Lung (tissue), 12 donors: ENCODE results near the gene TMEM30A. TPM values are rescaled to one million over a fixed set of nuclear protein-coding genes. Genes with fewer than 3 reads are reported as not detected.
A peak's percentile ranks its signal among the peaks of the same experiment; 100 is the strongest.

Experiments
- ATAC-seq: fragments of 200-7000 bp; cut with Tn5 transposase; one replicate; pipeline ENCODE4 v1.9.1; 2020; ENCODE audit warnings: moderate number of reproducible peaks; ENCODE audit not compliant: insufficient read depth, low FRiP score
- DNase-seq, 3 donors: peaks; one replicate each; pipeline ENCODE4 v3.0.0-alpha.2; 2013 to 2017
- H3K27ac ChIP-seq, 2 donors: one replicate each; pipeline ENCODE4 v1.5.1; 2013; ENCODE audit warnings: mild to moderate bottlenecking in 2 of 2, moderate library complexity in 2 of 2, control low read depth in 1 of 2, inconsistent platforms in 1 of 2, low read depth in 1 of 2, low read length in 1 of 2
- H3K27me3 ChIP-seq, 3 donors: one replicate each; pipeline ENCODE4 v1.5.1; 2013; ENCODE audit warnings: low read length in 2 of 3; ENCODE audit not compliant: control insufficient read depth in 3 of 3, insufficient read depth in 3 of 3
- H3K36me3 ChIP-seq, 4 donors: one replicate each; pipeline ENCODE4 v1.5.1; 2013; ENCODE audit warnings: low read length in 4 of 4, mild to moderate bottlenecking in 1 of 4, moderate library complexity in 1 of 4; ENCODE audit not compliant: control insufficient read depth in 4 of 4, insufficient read depth in 4 of 4
- H3K4me1 ChIP-seq, 5 donors: one replicate each; pipeline ENCODE4 v1.5.1; 2013; ENCODE audit warnings: low read length in 5 of 5, mild to moderate bottlenecking in 2 of 5, moderate library complexity in 1 of 5; ENCODE audit not compliant: control insufficient read depth in 5 of 5, insufficient read depth in 5 of 5
- H3K4me3 ChIP-seq: one replicate; pipeline ENCODE4 v1.5.1; 2013; ENCODE audit warnings: mild to moderate bottlenecking, control low read depth, moderate library complexity
- H3K9ac ChIP-seq, 2 donors: one replicate each; pipeline ENCODE4 v1.5.1; 2013; ENCODE audit warnings: low read length in 2 of 2, control low read depth in 1 of 2; ENCODE audit not compliant: insufficient read depth in 1 of 2
- H3K9me3 ChIP-seq, 4 donors: one replicate each; pipeline ENCODE4 v1.5.1; 2013; ENCODE audit warnings: low read length in 3 of 4, mild to moderate bottlenecking in 1 of 4, moderate library complexity in 1 of 4; ENCODE audit not compliant: control insufficient read depth in 4 of 4, insufficient read depth in 3 of 4
- CTCF ChIP-seq: IDR thresholded peaks from 2 replicates; pipeline ENCODE4 v1.5.1; 2012; ENCODE audit warnings: mild to moderate bottlenecking; ENCODE audit errors: control extremely low read depth, extremely low read depth
- WGBS, 2 donors: extraction: QIAGEN DNeasy Blood & Tissue Kit; methylation state at CpG; one replicate each; pipeline ENCODE4 v1.1.7; 2013; 5-methylcytosine and 5-hydroxymethylcytosine counted together
- polyA plus RNA-seq, 2 donors: library from polyadenylated mRNA; stranded (reverse); fragments of 200-250 nt; gene quantifications; one replicate each; pipeline ENCODE4 v1.2.1, GENCODE V29; 2013
- total RNA-seq, 2 donors: library from RNA; depleted of rRNA in 1 of 2; stranded (reverse); fragments of >200 nt in 1 of 2; gene quantifications; one replicate each; pipeline ENCODE4 v1.2.1, GENCODE V29; 2014 to 2021
- donor health status: control.
- donor health status: control.
- donor health status: Bipolar disorder and iron deficiency.
- donor health status: healthy.
- donor health status: DM: yes; HTN: yes; CAD: no.

TMEM30A gene
- total and polyA plus RNA-seq, 4 donors: 46.4 to 164 (median 99.4) TPM

GRCh38 chr6:75318900-75319299, 34.3 kb upstream of the TMEM30A start:
- no peaks in the 10 kb centered on the region for H3K9me3 ChIP-seq
- peaks cover 2 to 13% (median 5%) of the 10 kb centered on the region in 5 donors for H3K4me1 ChIP-seq
- no peak for DNase-seq
- no peak for ATAC-seq
- peaks cover 0 to 10% (median 4%) of the 10 kb centered on the region in 4 donors for H3K36me3 ChIP-seq
- no peak for TF ChIP-seq CTCF
- no peak overlapping the region for H3K4me3 ChIP-seq
- H3K27ac ChIP-seq: no peak overlapping the region
- WGBS, 2 donors: 48 to 72% methylated on average over 2 of the region's 2 CpGs
- H3K9ac ChIP-seq: no peak overlapping the region
- H3K27me3 ChIP-seq: no peaks in the 10 kb centered on the region

- no peak overlapping the region for H3K9ac ChIP-seq
- no peak for TF ChIP-seq CTCF
- no peak overlapping the region for H3K4me3 ChIP-seq
- peaks cover 2 to 13% (median 5%) of the 10 kb centered on the region in 5 donors for H3K4me1 ChIP-seq
- no peak for ATAC-seq
- WGBS, 2 donors: 61 to 71% methylated on average over 4 of the region's 4 CpGs
- no peaks in the 10 kb centered on the region for H3K9me3 ChIP-seq
- H3K36me3 ChIP-seq: peaks cover 0 to 18% (median 9%) of the 10 kb centered on the region in 4 donors
- peak; percentile 31 to 76 (median 73) for DNase-seq
- H3K27ac ChIP-seq: peak overlapping the region in 1 of 2 donors; percentile 75
- H3K27me3 ChIP-seq: no peaks in the 10 kb centered on the region
Measured at GRCh38 chr6:75317503-75318206, 33.1 kb upstream of the TMEM30A start.

- Histone ChIP-seq H3K4me1 (peaks cover 2 to 13% (median 5%) of the 10 kb centered on the region in 5 donors), H3K27me3 (no peaks in the 10 kb centered on the region), H3K9ac (no peak overlapping the region), H3K27ac (no peak overlapping the region), H3K9me3 (no peaks in the 10 kb centered on the region), H3K36me3 (peaks cover 0 to 19% (median 11%) of the 10 kb centered on the region in 4 donors), H3K4me3 (no peak overlapping the region)
- DNase-seq (no peak), ATAC-seq (no peak)
- no peak for TF ChIP-seq CTCF
Measured at GRCh38 chr6:75315978-75316377, 31.4 kb upstream of the TMEM30A start.
